ENCODE results near the gene SPAG16. TPM values are rescaled to one million over a fixed set of nuclear protein-coding genes. Genes with fewer than 3 reads are reported as not detected.

The SPAG16 gene
- total RNA-seq, 1 experiment from 2014 or later, result 0.30 TPM

- intact Hi-C loops (cut with micrococcal nuclease), result no loop called here
- H3K4me2 ChIP-seq (ENCODE audit: low read length), result no peak overlapping the region
- H3K4me3 ChIP-seq (replicated peaks in 1 of 2; ENCODE audit: low read depth in 1 of 2, low read length in 2 of 2), result no peak overlapping the region
- ChIA-PET POLR2A (no interaction called here), RAD21 (ENCODE audit: low non-redundant PET in 1 of 2, low total read pairs in 2 of 2, uncharacterized antibody in 2 of 2, unreplicated experiment in 2 of 2) (no interaction called here), CTCF (no interaction called here)
- no peaks in the 10 kb centered on the region for H3K36me3 ChIP-seq (ENCODE audit: control insufficient read depth in 1 of 2, insufficient read depth in 2 of 2, low read length in 2 of 2)
- H3K9me3 ChIP-seq (ENCODE audit: control insufficient read depth in 1 of 2, insufficient read depth in 1 of 2, low read depth in 1 of 2, low read length in 2 of 2), result no peaks in the 10 kb centered on the region
- TF ChIP-seq FOSL1 (IDR thresholded peaks at IDR 0.05; ENCODE audit: low read depth), result no peak
- TF ChIP-seq SRF (IDR thresholded peaks at IDR 0.05; ENCODE audit: low read depth), result no peak
- TF ChIP-seq, protein P1, sequence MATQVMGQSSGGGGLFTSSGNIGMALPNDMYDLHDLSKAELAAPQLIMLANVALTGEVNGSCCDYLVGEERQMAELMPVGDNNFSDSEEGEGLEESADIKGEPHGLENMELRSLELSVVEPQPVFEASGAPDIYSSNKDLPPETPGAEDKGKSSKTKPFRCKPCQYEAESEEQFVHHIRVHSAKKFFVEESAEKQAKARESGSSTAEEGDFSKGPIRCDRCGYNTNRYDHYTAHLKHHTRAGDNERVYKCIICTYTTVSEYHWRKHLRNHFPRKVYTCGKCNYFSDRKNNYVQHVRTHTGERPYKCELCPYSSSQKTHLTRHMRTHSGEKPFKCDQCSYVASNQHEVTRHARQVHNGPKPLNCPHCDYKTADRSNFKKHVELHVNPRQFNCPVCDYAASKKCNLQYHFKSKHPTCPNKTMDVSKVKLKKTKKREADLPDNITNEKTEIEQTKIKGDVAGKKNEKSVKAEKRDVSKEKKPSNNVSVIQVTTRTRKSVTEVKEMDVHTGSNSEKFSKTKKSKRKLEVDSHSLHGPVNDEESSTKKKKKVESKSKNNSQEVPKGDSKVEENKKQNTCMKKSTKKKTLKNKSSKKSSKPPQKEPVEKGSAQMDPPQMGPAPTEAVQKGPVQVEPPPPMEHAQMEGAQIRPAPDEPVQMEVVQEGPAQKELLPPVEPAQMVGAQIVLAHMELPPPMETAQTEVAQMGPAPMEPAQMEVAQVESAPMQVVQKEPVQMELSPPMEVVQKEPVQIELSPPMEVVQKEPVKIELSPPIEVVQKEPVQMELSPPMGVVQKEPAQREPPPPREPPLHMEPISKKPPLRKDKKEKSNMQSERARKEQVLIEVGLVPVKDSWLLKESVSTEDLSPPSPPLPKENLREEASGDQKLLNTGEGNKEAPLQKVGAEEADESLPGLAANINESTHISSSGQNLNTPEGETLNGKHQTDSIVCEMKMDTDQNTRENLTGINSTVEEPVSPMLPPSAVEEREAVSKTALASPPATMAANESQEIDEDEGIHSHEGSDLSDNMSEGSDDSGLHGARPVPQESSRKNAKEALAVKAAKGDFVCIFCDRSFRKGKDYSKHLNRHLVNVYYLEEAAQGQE (IDR thresholded peaks at IDR 0.05; ENCODE audit: low read depth), result no peak
- TF ChIP-seq, protein P2, sequence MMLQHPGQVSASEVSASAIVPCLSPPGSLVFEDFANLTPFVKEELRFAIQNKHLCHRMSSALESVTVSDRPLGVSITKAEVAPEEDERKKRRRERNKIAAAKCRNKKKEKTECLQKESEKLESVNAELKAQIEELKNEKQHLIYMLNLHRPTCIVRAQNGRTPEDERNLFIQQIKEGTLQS (IDR thresholded peaks at IDR 0.05), result no peak
- TF ChIP-seq, protein P3, sequence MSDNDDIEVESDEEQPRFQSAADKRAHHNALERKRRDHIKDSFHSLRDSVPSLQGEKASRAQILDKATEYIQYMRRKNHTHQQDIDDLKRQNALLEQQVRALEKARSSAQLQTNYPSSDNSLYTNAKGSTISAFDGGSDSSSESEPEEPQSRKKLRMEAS (IDR thresholded peaks at IDR 0.05), result no peak
- no peak overlapping the region for H2AFZ ChIP-seq (ENCODE audit: low read depth, low read length, poor library complexity, severe bottlenecking)
- no peak overlapping the region for H3K9ac ChIP-seq (ENCODE audit: low read length)
- H3K9me2 ChIP-seq (ENCODE audit: insufficient read depth), result no peaks in the 10 kb centered on the region
- no peaks in the 10 kb centered on the region for H4K20me1 ChIP-seq (ENCODE audit: insufficient read depth)
- H3K27ac ChIP-seq (ENCODE audit: low read depth, low read length), result no peak overlapping the region
- H3K4me1 ChIP-seq (ENCODE audit: control insufficient read depth in 1 of 2, insufficient read depth in 2 of 2, low read length in 2 of 2), result peaks cover 0 to 20% of the 10 kb centered on the region in 2 experiments; a peak in 2 of 4 replicates
- H3K79me2 ChIP-seq (ENCODE audit: insufficient read depth, low read length), result no peaks in the 10 kb centered on the region
- no peaks in the 10 kb centered on the region for H3K27me3 ChIP-seq (ENCODE audit: insufficient read depth, low read length)
- DNase-seq (ENCODE audit: low read depth, low spot score) (no peak), ATAC-seq (no peak)
- no TSS peak for BruUV-seq (replicated peaks)
Measured at GRCh38 chr2:213320604-213321003, 36.3 kb downstream of the SPAG16 start.

- ATAC-seq (no peak), DNase-seq (ENCODE audit: low read depth, low spot score) (no peak)
- Histone ChIP-seq H2AFZ (ENCODE audit: low read depth, low read length, poor library complexity, severe bottlenecking) (no peak overlapping the region), H3K9me3 (ENCODE audit: control insufficient read depth in 1 of 2, insufficient read depth in 1 of 2, low read depth in 1 of 2, low read length in 2 of 2) (no peaks in the 10 kb centered on the region), H3K9me2 (ENCODE audit: insufficient read depth) (no peaks in the 10 kb centered on the region), H4K20me1 (ENCODE audit: insufficient read depth) (no peaks in the 10 kb centered on the region), H3K79me2 (ENCODE audit: insufficient read depth, low read length) (no peaks in the 10 kb centered on the region), H3K4me1 (ENCODE audit: control insufficient read depth in 1 of 2, insufficient read depth in 2 of 2, low read length in 2 of 2) (no peaks in the 10 kb centered on the region), H3K9ac (ENCODE audit: low read length) (no peak overlapping the region), H3K27me3 (ENCODE audit: insufficient read depth, low read length) (no peaks in the 10 kb centered on the region), H3K27ac (ENCODE audit: low read depth, low read length) (no peak overlapping the region), H3K4me2 (ENCODE audit: low read length) (no peak overlapping the region), H3K36me3 (ENCODE audit: control insufficient read depth in 1 of 2, insufficient read depth in 2 of 2, low read length in 2 of 2) (no peaks in the 10 kb centered on the region), H3K4me3 (replicated peaks in 1 of 2; ENCODE audit: low read depth in 1 of 2, low read length in 2 of 2) (no peak overlapping the region)
- CTCF ChIA-PET, result no interaction called here
- POLR2A ChIA-PET, result no interaction called here
- intact Hi-C loops (cut with micrococcal nuclease), result no loop called here
- BruUV-seq (replicated peaks), result no TSS peak
- RAD21 ChIA-PET (ENCODE audit: low non-redundant PET in 1 of 2, low total read pairs in 2 of 2, uncharacterized antibody in 2 of 2, unreplicated experiment in 2 of 2), result no interaction called here
- TF ChIP-seq EZH2phosphoT487 (IDR thresholded peaks at IDR 0.05; ENCODE audit: borderline replicate concordance), result no peak
- no peak for TF ChIP-seq YY1 (IDR thresholded peaks at IDR 0.05; ENCODE audit: extremely low read depth, insufficient replicate concordance, low read depth, low read length)
- TF ChIP-seq ZNF274 (IDR thresholded peaks at IDR 0.05; ENCODE audit: low read depth, low read length), result no peak
- TF ChIP-seq, protein P4, sequence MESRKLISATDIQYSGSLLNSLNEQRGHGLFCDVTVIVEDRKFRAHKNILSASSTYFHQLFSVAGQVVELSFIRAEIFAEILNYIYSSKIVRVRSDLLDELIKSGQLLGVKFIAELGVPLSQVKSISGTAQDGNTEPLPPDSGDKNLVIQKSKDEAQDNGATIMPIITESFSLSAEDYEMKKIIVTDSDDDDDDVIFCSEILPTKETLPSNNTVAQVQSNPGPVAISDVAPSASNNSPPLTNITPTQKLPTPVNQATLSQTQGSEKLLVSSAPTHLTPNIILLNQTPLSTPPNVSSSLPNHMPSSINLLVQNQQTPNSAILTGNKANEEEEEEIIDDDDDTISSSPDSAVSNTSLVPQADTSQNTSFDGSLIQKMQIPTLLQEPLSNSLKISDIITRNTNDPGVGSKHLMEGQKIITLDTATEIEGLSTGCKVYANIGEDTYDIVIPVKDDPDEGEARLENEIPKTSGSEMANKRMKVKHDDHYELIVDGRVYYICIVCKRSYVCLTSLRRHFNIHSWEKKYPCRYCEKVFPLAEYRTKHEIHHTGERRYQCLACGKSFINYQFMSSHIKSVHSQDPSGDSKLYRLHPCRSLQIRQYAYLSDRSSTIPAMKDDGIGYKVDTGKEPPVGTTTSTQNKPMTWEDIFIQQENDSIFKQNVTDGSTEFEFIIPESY (IDR thresholded peaks at IDR 0.05; ENCODE audit: extremely low read depth, insufficient replicate concordance, low read length), result no peak
- no peak for TF ChIP-seq POLR2AphosphoS5 (IDR thresholded peaks at IDR 0.05; ENCODE audit: low read depth, low read length)
- TF ChIP-seq EZH2 (IDR thresholded peaks at IDR 0.05), result no peak
Measured at GRCh38 chr2:213336253-213336770, 52.0 kb downstream of the SPAG16 start.
